ENCODE data around the gene TRIM56. TPM values are rescaled to one million over a fixed set of nuclear protein-coding genes. Genes with fewer than 3 reads are reported as not detected.

TRIM56 gene
- total and polyA plus RNA-seq, 2 of the 13 experiments (the other 11 are each of a cell fraction or from before 2014, with no cell fraction given) = 3.2 to 7.1 TPM

DNA sequence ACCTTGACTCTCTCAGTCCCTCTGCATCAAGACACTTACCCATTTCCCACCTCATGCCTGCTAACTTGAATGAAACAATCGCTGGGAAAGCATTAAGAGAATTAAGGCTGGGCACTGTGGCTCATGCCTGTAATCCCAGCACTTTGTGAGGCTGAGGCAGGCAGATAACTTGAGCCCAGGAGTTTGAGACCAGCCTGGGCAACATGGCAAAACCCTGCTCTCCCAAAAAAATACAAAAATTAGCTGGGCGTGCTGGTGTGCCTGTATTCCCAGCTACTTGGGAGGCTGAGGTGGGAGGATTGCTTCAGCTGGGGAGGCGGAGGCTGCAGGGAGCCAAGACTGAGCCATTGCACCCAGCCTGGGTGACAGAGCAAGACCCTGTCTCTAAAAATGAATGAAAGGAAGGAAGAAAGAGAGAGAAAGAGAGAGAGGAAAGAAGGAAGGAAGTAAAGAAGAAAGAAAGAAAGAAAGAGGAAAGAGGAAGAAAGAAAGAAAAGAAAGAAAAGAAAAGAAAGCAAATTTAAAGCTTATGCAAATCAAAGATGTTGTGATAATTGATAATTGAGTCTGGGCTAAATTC is 42.3 kb downstream of the TRIM56 start:
- Histone ChIP-seq H3K27ac (ENCODE audit: extremely low read length, insufficient read depth, low read length) (peak overlapping the region; percentile 99), H3K4me1 (ENCODE audit: insufficient read depth, low read length) (peaks cover 81% of the 10 kb centered on the region), H3K4me2 (ENCODE audit: low read depth, low read length) (peak overlapping the region; percentile 88), H3K36me3 (replicated peaks in 1 of 2; ENCODE audit: control insufficient read depth in 1 of 2, insufficient read depth in 2 of 2, low read length in 2 of 2) (peaks cover 7 to 32% of the 10 kb centered on the region in 2 experiments; a peak in 4 of 5 replicates), H3K9me3 (ENCODE audit: low read length) (no peaks in the 10 kb centered on the region), H3K79me2 (ENCODE audit: insufficient read depth, low read length) (peaks cover 12% of the 10 kb centered on the region), H3K9ac (ENCODE audit: insufficient read depth, low read depth, low read length) (peak overlapping the region; percentile 77), H3K4me3 (replicated peaks in 1 of 3; ENCODE audit: insufficient read depth in 1 of 3, low read depth in 2 of 3, low read length in 3 of 3) (peak overlapping the region; percentile 74 to 82 (median 76)), H3K27me3 (ENCODE audit: control insufficient read depth in 1 of 2, insufficient read depth in 2 of 2, low read length in 2 of 2) (no peaks in the 10 kb centered on the region; a peak in 1 of 5 replicates), H2AFZ (ENCODE audit: low read length) (no peak overlapping the region), H4K20me1 (ENCODE audit: insufficient read depth, low read length) (peaks cover 41% of the 10 kb centered on the region; the same call in 1 of the 2 replicates)
- FAIRE-seq (no peak), ATAC-seq (no peak), DNase-seq (ENCODE audit: low spot score) (no peak)
- intact Hi-C loops (cut with micrococcal nuclease; ENCODE audit: unreplicated experiment) = loop anchor here (2.0 kb wide), 1 partner anchor 27 kb away; no protein-coding TSS in a partner anchor
- BruUV-seq (replicated peaks) = TSS peak; percentile 54
- ChIA-PET POLR2A (interaction anchor here (0.7 to 3.9 kb wide), 15 partner anchors 10 to 252 kb away, joined by 3 to 56 read pairs (median 6); partner anchors contain the start of genes AP1S1, PLOD3, SRRT and TRIM56), CTCF (ENCODE audit: low intra/inter-chr PET ratio, low total read pairs) (interaction anchor here (1.9 kb wide), 1 partner anchor 11 kb away, joined by 9 read pairs; no protein-coding TSS in a partner anchor)
- in situ Hi-C loops (cut with HindIII; ENCODE audit: extremely low pct_ligation_motif_present, low pct_unique_long_range_greater_than_20kb) = no loop called here
- WGBS (ENCODE audit: low lambda C conversion rate) = 54% methylated on average over 3 of the region's 3 CpGs
- TF ChIP-seq ZNF251 (CRISPR knock-in tag; IDR thresholded peaks at IDR 0.05) (no peak), JUN (CRISPR knock-in tag; IDR thresholded peaks at IDR 0.05) (no peak), ZNF441 (CRISPR knock-in tag; IDR thresholded peaks at IDR 0.05; ENCODE audit: borderline replicate concordance) (peak; percentile 24; the same call in 1 of the 2 replicates), HOXA9 (CRISPR knock-in tag; IDR thresholded peaks at IDR 0.05; ENCODE audit: borderline replicate concordance) (0 out of 2 replicates have a peak, but pooled peaks have one; percentile 34), ZFP41 (CRISPR knock-in tag; IDR thresholded peaks at IDR 0.05; ENCODE audit: borderline replicate concordance) (no peak), ZIK1 (CRISPR knock-in tag; IDR thresholded peaks at IDR 0.05; ENCODE audit: borderline replicate concordance, low read depth) (0 out of 2 replicates have a peak, but pooled peaks have one; percentile 18), SMARCC2 (IDR thresholded peaks at IDR 0.05) (no peak), SIN3A (IDR thresholded peaks at IDR 0.05; ENCODE audit: borderline replicate concordance, low read depth, low read length) (no peak), HNRNPLL (IDR thresholded peaks at IDR 0.05; ENCODE audit: low read depth, low read length, poor library complexity, severe bottlenecking) (no peak), MATR3 (CRISPR knock-in tag; IDR thresholded peaks at IDR 0.05) (no peak), CREB1 (IDR thresholded peaks at IDR 0.05) (no peak), CREB1 (CRISPR knock-in tag; IDR thresholded peaks at IDR 0.05) (no peak), MZF1 (CRISPR knock-in tag; IDR thresholded peaks at IDR 0.05; ENCODE audit: borderline replicate concordance) (0 out of 2 replicates have a peak, but pooled peaks have one; percentile 68), PAF1 (CRISPR knock-in tag; IDR thresholded peaks at IDR 0.05) (peak; percentile 72; the same call in 1 of the 2 replicates), ZSCAN31 (CRISPR knock-in tag; IDR thresholded peaks at IDR 0.05; ENCODE audit: low read depth) (0 out of 2 replicates have a peak, but pooled peaks have one; percentile 1), TBP (CRISPR knock-in tag; IDR thresholded peaks at IDR 0.05) (no peak), ZNF589 (CRISPR knock-in tag; conservative IDR thresholded peaks at IDR 0.05) (peak; percentile 40; the same call in 1 of the 2 replicates), ZBTB7A (CRISPR knock-in tag; IDR thresholded peaks at IDR 0.05) (no peak), GZF1 (CRISPR knock-in tag; IDR thresholded peaks at IDR 0.05) (0 out of 2 replicates have a peak, but pooled peaks have one; percentile 2)
- TF ChIP-seq, protein P1, sequence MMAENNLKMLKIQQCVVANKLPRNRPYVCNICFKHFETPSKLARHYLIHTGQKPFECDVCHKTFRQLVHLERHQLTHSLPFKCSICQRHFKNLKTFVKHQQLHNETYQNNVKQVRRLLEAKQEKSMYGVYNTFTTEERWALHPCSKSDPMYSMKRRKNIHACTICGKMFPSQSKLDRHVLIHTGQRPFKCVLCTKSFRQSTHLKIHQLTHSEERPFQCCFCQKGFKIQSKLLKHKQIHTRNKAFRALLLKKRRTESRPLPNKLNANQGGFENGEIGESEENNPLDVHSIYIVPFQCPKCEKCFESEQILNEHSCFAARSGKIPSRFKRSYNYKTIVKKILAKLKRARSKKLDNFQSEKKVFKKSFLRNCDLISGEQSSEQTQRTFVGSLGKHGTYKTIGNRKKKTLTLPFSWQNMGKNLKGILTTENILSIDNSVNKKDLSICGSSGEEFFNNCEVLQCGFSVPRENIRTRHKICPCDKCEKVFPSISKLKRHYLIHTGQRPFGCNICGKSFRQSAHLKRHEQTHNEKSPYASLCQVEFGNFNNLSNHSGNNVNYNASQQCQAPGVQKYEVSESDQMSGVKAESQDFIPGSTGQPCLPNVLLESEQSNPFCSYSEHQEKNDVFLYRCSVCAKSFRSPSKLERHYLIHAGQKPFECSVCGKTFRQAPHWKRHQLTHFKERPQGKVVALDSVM (CRISPR knock-in tag; IDR thresholded peaks at IDR 0.05) = peak; percentile 87
- TF ChIP-seq, protein P2, sequence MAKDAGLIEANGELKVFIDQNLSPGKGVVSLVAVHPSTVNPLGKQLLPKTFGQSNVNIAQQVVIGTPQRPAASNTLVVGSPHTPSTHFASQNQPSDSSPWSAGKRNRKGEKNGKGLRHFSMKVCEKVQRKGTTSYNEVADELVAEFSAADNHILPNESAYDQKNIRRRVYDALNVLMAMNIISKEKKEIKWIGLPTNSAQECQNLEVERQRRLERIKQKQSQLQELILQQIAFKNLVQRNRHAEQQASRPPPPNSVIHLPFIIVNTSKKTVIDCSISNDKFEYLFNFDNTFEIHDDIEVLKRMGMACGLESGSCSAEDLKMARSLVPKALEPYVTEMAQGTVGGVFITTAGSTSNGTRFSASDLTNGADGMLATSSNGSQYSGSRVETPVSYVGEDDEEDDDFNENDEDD (CRISPR knock-in tag; IDR thresholded peaks at IDR 0.05; ENCODE audit: borderline replicate concordance) = no peak
- TF ChIP-seq, protein P3, sequence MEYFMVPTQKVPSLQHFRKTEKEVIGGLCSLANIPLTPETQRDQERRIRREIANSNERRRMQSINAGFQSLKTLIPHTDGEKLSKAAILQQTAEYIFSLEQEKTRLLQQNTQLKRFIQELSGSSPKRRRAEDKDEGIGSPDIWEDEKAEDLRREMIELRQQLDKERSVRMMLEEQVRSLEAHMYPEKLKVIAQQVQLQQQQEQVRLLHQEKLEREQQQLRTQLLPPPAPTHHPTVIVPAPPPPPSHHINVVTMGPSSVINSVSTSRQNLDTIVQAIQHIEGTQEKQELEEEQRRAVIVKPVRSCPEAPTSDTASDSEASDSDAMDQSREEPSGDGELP (IDR thresholded peaks at IDR 0.05; ENCODE audit: borderline replicate concordance, low read depth) = no peak
